IPS DF 4.7 (cell line): ENCODE data around the gene TSHR.
A peak's percentile ranks its signal among the peaks of the same experiment; 100 is the strongest.
"Not testable (repeated sequence)": the region's sequence is repeated elsewhere in the genome, so short reads cannot be mapped to it uniquely, and the experiment has no call there.

Source experiments
- DNase-seq: peaks from one replicate; pipeline ENCODE4 v3.0.0-alpha.2; 2013; ENCODE audit warnings: low spot score; ENCODE audit errors: extremely low read depth

Gene TSHR

DNA sequence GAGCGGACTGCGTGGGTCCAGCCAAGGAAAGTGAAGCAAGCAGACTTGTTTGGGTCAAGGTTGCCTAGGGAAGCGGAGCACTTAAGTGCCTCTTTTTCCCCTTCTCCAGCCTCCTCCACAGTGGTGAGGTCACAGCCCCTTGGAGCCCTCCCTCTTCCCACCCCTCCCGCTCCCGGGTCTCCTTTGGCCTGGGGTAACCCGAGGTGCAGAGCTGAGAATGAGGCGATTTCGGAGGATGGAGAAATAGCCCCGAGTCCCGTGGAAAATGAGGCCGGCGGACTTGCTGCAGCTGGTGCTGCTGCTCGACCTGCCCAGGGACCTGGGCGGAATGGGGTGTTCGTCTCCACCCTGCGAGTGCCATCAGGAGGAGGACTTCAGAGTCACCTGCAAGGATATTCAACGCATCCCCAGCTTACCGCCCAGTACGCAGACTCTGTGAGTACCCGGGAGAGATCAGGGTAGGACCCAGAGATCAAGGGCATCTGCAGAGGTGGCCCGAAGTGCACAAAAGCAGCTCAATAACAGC is at the start of gene TSHR:
Gene TSHR, plus strand, starts transcription at position 206 of the 526 bp plus-strand sequence. Its CDS starts 60 bp downstream, at position 266.
- DNase-seq: no peak

DNA sequence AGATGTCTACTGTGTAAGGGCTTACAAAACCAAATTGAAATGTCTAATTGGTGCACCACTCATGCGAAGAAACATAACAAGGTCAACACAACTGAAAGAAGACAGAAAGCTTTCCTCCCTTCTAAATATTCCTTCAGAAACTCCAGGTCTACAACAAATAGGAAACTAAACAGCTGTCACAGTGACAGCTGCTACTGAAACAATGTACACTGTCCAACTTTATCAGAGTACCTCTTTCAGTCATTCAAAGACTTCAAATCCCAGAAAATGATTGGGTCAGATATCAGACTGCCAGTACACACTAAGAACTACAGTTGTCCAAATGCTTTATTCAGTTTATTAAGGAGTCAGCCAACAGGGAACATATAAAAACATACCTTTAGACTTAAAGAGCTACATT is 49.1 kb upstream of the TSHR start:
- DNase-seq: no peak

DNA sequence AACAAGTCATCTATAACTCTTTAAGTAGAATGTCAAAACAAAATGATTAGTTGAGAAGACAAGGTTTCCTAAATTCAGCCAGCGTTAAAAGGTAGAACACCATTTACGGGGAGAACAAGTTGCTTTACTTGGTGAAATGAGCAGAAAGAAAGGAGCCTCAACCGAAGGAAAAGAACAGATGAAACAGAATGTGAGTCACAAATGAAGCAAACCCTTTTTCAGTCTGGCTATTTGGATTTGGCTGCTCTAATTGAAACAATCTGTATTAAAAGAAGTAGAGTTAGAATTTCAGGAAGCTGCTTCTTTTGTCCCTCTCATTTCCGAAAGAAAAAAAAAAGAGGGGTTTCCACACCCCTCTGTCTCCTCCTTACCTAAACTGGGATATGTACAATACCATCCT is 48.5 kb upstream of the TSHR start:
- no peak for DNase-seq

GRCh38 chr14:80912013-80912412 is 43.4 kb upstream of the TSHR start:
- DNase-seq: not testable (repeated sequence)

GRCh38 chr14:80919622-80920021 is 35.8 kb upstream of the TSHR start:
- no peak for DNase-seq

- no peak for DNase-seq
Measured at GRCh38 chr14:80923368-80923767, 32.1 kb upstream of the TSHR start.

DNA sequence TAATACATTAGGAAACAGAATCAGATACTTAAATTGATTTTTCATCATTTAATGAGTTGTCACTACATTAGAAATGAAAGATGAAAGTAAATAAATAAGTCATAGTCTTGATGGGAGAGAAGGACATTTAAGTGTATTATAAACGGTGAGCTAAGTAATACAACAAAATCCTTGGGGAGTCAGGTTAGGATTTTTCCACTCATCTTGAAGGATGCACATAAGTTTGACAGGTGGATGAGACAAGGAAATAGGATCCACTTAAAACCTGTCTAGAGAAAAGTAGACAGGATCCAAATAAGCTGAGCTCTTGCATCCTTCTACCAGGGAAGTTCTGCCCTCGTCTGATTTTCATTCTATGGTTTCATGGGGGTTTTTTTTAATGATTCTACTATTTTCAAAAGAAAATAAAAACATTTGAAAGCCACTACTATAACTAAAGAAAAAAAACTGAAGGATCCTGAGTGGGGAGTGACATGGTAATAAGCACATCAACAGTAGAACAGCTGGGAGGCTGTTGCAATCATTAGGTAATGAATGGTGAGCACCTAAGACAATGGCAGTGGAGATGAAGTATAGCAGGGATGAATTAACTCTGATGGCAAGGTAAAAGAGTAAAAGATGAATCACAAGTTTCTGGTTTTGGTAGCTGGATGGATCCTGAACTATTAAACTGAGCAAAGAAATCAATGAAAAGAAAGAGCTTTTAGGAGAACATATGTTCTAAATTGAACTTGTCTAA is 30.9 kb upstream of the TSHR start:
- DNase-seq: no peak

DNA sequence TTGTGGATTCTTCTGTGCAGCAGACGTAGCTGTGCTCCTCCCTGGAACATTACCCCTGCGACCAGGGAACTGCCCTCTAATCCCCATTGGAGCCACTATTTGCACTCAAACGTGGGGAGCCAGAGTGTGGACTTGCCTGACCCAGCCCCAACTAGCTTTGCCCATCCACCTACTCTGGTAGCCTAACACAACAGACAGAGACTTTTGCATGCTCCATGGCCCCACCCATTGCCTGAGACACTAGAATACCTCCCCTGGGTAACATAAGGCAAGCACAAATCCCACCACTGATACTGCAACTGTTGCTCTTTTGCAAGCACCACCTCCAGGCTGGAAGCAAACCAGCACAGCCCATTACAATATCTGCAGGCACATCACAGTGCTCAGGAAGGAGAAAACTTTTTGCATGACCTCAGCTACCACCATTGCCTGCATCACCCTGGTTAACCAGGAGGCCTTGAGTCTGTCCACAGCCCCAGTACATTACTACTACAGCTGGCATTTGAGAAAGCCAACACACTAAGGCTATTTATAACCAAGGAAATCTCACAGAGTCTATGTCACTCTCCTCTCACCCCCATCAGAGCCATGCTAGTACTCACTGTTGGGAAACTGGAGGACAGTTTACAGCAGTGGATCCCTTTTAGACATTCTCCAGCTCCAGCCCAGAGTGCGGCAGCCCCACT is 28.9 kb upstream of the TSHR start:
- DNase-seq: no peak

DNA sequence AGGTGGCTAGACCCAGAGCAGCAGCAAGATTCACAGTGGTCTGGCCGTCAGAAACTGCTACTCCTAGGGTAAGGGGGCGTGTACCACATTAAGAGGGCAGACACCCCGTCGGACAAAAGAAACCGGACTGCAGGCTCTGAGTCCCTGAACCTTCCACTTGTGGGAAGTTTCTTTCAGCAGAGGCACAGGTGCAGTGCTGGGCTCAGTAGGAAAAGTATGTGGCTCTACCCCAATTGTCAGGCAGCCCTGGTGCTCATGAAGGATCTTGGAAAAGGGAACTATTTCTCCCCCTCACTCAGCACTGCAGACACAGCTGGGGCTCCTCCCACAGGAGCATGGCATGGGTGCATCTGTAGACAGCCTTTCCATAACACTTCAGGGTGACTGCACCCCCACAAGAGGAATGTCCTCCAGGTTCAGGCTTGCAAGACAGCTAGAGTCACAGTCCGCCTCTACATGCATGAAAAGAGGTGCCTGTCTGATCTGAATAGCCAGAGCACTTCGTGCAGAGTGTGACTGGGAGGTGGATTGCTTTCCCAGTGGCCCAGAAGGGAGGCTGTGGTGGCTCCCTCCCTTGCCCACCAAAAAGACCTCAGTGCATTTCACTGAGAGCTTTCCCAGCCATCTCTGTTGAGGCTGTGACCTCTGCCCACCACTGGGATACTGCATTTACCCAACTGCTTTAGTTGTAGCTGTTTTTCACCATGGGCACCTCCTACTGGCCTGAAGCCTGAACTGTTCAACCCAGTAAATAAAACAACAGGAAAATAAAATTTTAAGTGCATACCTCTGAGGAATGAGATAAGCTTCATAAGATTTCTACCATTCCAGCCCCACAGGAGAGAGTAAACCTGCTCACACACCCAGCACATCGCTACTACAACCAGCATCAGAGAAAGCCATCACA is 28.1 kb upstream of the TSHR start:
- no peak for DNase-seq

- DNase-seq: no peak
Measured at GRCh38 chr14:80930095-80930494, 25.3 kb upstream of the TSHR start.

- DNase-seq: no peak
Measured at GRCh38 chr14:80930836-80931389, 24.5 kb upstream of the TSHR start.

GRCh38 chr14:80933282-80933681 is 22.1 kb upstream of the TSHR start:
- no peak for DNase-seq

- no peak for DNase-seq
Measured at GRCh38 chr14:80933686-80934085, 21.7 kb upstream of the TSHR start.

DNA sequence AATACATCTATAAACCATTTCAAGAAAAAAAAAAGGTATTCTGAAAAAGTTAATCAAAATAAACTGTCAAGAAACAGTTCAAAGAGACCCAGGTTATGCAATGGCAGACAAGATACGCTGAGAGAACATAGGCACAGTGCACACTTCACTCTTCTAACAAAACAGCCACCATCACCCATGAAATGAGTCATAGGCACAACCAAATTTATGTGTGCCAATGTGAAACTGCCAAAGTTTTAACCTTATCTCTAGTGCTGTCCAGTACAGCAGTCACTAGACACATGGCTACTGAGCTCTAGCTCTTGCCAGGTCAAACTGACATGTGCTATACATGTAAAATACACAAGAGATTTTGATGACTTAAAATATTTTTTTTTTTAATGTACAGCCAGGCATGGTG is 15.3 kb upstream of the TSHR start:
- DNase-seq: no peak

GRCh38 chr14:80941241-80942185 is 13.9 kb upstream of the TSHR start, which contains the start of gene CEP128:
Gene CEP128 (minus strand): TSS chr14:80941738.
- peak; percentile 98 for DNase-seq

DNA sequence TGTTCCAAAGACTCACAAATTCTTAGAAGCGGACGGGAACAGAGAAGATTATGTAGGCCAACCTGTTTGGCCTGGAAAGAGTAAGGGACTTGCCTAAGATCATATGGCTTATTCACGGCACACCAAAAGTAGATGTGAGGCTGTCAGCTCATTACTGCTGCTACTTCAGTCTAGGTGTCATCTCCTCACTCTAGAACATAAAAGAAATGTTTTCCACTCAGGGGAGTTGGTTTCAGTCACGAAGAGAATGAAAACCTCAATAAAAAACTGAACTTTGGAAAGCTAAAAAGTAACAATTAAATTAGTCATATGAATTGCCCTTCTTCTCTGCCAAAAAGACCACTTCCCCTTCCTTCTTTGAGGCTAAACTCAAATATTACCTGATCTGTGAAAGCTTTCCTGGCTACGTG is 13.2 kb upstream of the TSHR start:
- DNase-seq: no peak

DNA sequence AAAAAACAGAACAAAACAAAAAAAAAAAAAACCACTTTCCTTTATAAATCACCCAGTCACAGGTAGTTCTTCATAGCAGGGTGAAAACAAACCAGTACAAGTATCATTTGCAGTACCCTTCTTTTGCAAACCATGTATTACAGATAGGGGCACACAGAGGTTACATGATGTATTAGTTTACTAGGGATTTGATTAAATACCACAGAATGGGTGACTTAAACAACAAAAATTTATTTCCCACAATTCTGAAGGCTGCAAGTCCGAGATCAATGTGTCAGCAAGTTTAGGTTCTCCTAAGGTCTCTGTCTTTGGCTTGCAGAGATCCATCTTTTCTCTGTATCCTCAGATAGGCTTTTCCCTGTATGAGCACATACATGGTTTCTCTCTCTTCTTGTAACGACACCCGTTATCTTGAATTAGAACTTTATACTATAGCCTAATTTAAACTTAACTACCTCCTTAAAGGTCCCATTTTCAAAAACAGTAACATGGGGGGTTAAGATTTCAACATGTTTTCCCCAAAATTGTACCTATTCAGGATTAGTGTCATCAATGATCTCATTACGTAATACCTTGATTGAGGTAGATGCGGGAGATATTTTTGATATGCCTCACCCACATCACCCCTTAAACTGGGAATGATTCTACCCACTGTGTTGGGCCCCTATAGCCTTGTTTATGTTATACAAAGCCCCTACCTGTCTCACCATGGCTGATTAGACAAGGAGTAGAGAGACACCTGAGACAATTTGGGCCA is 10.4 kb upstream of the TSHR start:
- DNase-seq: no peak

- no peak for DNase-seq
Measured at GRCh38 chr14:80946187-80946586, 9.2 kb upstream of the TSHR start.

- no peak for DNase-seq
Measured at GRCh38 chr14:80946797-80947196, 8.6 kb upstream of the TSHR start.
